ENCODE measurements around the gene PLXNA4.

The PLXNA4 gene

DNA sequence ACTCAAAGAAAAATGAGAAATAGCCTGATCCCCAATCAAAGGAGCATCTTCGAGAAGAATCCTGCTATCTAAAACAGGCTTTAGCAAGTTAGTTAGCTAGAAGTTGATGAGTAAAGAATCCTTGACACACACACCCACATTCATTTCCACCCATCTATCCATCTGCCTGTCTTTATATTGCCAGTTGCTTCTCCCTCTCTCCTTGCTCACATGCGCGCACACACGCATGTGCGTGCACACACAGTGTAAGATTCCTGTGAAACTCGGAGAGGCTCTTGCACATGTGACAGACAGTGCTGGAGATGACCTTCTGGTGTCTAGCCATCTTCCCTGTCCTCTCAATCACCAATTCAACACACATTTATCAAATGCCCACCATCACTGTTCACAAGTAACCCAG, 393.3 kb downstream of the PLXNA4 start:
- Histone ChIP-seq H3K14ac (ENCODE audit: low read length) (no peak overlapping the region), H4K12ac (ENCODE audit: low read depth, low read length) (no peak overlapping the region), H3K18ac (ENCODE audit: low read length) (no peak overlapping the region), H3K27me3 (ENCODE audit: insufficient read depth, low read length) (peaks cover 3% of the 10 kb centered on the region), H3K4me2 (ENCODE audit: low read length) (no peak overlapping the region), H2BK12ac (ENCODE audit: low read length) (no peak overlapping the region), H3K4me3 (ENCODE audit: low read depth, low read length) (no peak overlapping the region), H2AFZ (ENCODE audit: insufficient read depth, low read length, poor library complexity) (no peak overlapping the region), H4K91ac (ENCODE audit: low read depth, low read length) (no peak overlapping the region), H3K9me3 (ENCODE audit: insufficient read depth, low read depth, low read length) (peaks cover 14% of the 10 kb centered on the region), H3K27ac (ENCODE audit: low read depth, low read length) (no peak overlapping the region), H3K4me1 (ENCODE audit: control insufficient read depth in 1 of 2, insufficient read depth in 2 of 2, low read length in 2 of 2) (no peaks in the 10 kb centered on the region), H3K36me3 (ENCODE audit: control insufficient read depth in 1 of 2, insufficient read depth in 2 of 2, low read length in 2 of 2) (no peaks in the 10 kb centered on the region), H3K79me2 (ENCODE audit: control insufficient read depth, insufficient read depth, low read length, poor library complexity) (no peaks in the 10 kb centered on the region), H2BK5ac (ENCODE audit: low read depth, low read length, poor library complexity) (no peak overlapping the region), H3K4ac (ENCODE audit: low read depth, low read length) (no peak overlapping the region), H2BK120ac (ENCODE audit: insufficient read depth, low read length, poor library complexity) (no peak overlapping the region), H3K23ac (ENCODE audit: low read length) (no peak overlapping the region), H3K9ac (ENCODE audit: low read length) (no peak overlapping the region), H3K79me1 (ENCODE audit: low read length) (no peaks in the 10 kb centered on the region), H2AK5ac (ENCODE audit: low read length) (no peak overlapping the region), H4K8ac (ENCODE audit: low read depth, low read length) (no peak overlapping the region)
- no CpG with 5 or more reads among the region's 6 CpGs for WGBS (ENCODE audit: extremely low coverage, insufficient coverage, insufficient read length)
- no peak for DNase-seq

DNA sequence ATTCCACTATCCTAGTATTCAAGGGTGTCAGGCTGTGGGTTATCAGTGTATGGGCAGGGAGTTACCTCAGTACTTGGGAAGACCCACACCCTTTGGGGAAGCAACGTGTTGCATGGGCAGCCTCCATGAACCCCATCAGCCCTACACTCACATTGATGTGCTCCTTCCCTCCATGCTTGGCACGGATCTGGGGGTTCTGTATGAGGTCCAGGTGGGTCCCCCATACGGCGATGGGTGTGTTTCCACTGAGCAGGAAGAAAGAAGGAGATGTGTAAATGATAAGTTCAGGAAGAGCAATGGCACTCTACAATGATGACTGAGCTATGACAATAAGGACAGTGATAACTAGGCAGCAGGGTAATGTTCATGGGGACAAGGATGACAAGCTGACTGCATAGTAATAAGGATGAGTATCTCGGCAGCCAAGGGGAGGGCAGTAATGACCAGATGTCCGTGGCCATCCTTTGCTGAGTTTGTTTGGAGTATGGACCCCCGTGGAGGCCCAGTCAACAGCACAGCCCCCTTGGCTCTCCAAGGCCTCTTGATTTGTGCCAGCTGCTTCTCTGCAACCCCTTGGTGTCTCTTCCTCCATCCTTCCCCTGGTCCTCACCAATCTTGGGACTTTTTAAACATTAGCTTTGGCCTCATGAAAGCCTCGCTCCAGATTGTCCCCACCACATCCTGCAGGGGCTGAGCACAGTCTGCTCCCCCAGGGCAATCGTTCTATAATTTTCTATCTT, 394.2 kb downstream of the PLXNA4 start:
- Histone ChIP-seq H3K9me3 (ENCODE audit: insufficient read depth, low read depth, low read length) (peaks cover 10% of the 10 kb centered on the region), H2BK5ac (ENCODE audit: low read depth, low read length, poor library complexity) (no peak overlapping the region), H3K4me3 (ENCODE audit: low read depth, low read length) (no peak overlapping the region), H3K4ac (ENCODE audit: low read depth, low read length) (no peak overlapping the region), H2AFZ (ENCODE audit: insufficient read depth, low read length, poor library complexity) (no peak overlapping the region), H3K79me2 (ENCODE audit: control insufficient read depth, insufficient read depth, low read length, poor library complexity) (no peaks in the 10 kb centered on the region), H4K91ac (ENCODE audit: low read depth, low read length) (no peak overlapping the region), H3K79me1 (ENCODE audit: low read length) (no peaks in the 10 kb centered on the region), H3K4me1 (ENCODE audit: control insufficient read depth in 1 of 2, insufficient read depth in 2 of 2, low read length in 2 of 2) (no peaks in the 10 kb centered on the region), H3K36me3 (ENCODE audit: control insufficient read depth in 1 of 2, insufficient read depth in 2 of 2, low read length in 2 of 2) (no peaks in the 10 kb centered on the region), H4K8ac (ENCODE audit: low read depth, low read length) (no peak overlapping the region), H3K27ac (ENCODE audit: low read depth, low read length) (no peak overlapping the region), H3K4me2 (ENCODE audit: low read length) (no peak overlapping the region), H2BK120ac (ENCODE audit: insufficient read depth, low read length, poor library complexity) (no peak overlapping the region), H3K27me3 (ENCODE audit: insufficient read depth, low read length) (peaks cover 3% of the 10 kb centered on the region), H4K12ac (ENCODE audit: low read depth, low read length) (no peak overlapping the region), H3K9ac (ENCODE audit: low read length) (no peak overlapping the region), H3K14ac (ENCODE audit: low read length) (no peak overlapping the region), H3K23ac (ENCODE audit: low read length) (no peak overlapping the region), H2AK5ac (ENCODE audit: low read length) (no peak overlapping the region), H2BK12ac (ENCODE audit: low read length) (no peak overlapping the region), H3K18ac (ENCODE audit: low read length) (no peak overlapping the region)
- no CpG with 5 or more reads among the region's 9 CpGs for WGBS (ENCODE audit: extremely low coverage, insufficient coverage, insufficient read length)
- DNase-seq = no peak

DNA sequence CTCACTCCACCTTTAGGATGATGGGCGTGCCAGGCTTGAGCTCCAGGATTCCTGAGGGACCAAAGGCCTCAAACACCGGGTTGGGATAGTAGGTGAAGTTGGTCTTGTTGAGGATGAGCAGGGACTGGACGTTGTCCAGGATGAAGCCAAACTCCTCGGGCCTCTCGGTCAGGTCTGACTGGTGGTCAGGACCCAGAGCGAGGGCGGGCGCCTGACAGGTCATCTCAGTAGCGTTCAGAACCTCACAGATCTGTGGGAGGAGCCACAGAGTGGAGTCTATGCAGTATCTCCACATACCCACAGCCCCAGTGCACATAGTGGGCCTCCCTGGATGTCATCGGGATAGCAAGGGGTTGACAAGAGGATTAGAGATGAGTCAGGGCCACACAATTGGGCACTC, 394.9 kb downstream of the PLXNA4 start:
- Histone ChIP-seq H3K9me3 (ENCODE audit: insufficient read depth, low read depth, low read length) (peaks cover 15% of the 10 kb centered on the region), H3K79me2 (ENCODE audit: control insufficient read depth, insufficient read depth, low read length, poor library complexity) (no peaks in the 10 kb centered on the region), H3K4me2 (ENCODE audit: low read length) (no peak overlapping the region), H4K91ac (ENCODE audit: low read depth, low read length) (no peak overlapping the region), H3K9ac (ENCODE audit: low read length) (no peak overlapping the region), H4K8ac (ENCODE audit: low read depth, low read length) (no peak overlapping the region), H2AK5ac (ENCODE audit: low read length) (no peak overlapping the region), H3K36me3 (ENCODE audit: control insufficient read depth in 1 of 2, insufficient read depth in 2 of 2, low read length in 2 of 2) (no peaks in the 10 kb centered on the region), H3K27ac (ENCODE audit: low read depth, low read length) (no peak overlapping the region), H3K23ac (ENCODE audit: low read length) (no peak overlapping the region), H3K79me1 (ENCODE audit: low read length) (no peaks in the 10 kb centered on the region), H3K4me1 (ENCODE audit: control insufficient read depth in 1 of 2, insufficient read depth in 2 of 2, low read length in 2 of 2) (no peaks in the 10 kb centered on the region), H3K14ac (ENCODE audit: low read length) (no peak overlapping the region), H3K18ac (ENCODE audit: low read length) (no peak overlapping the region), H2BK120ac (ENCODE audit: insufficient read depth, low read length, poor library complexity) (no peak overlapping the region), H4K12ac (ENCODE audit: low read depth, low read length) (no peak overlapping the region), H3K4ac (ENCODE audit: low read depth, low read length) (no peak overlapping the region), H3K27me3 (ENCODE audit: insufficient read depth, low read length) (peaks cover 3% of the 10 kb centered on the region), H2AFZ (ENCODE audit: insufficient read depth, low read length, poor library complexity) (no peak overlapping the region), H2BK12ac (ENCODE audit: low read length) (no peak overlapping the region), H3K4me3 (ENCODE audit: low read depth, low read length) (no peak overlapping the region), H2BK5ac (ENCODE audit: low read depth, low read length, poor library complexity) (no peak overlapping the region)
- WGBS (ENCODE audit: extremely low coverage, insufficient coverage, insufficient read length) = no CpG with 5 or more reads among the region's 10 CpGs
- no peak for DNase-seq

DNA sequence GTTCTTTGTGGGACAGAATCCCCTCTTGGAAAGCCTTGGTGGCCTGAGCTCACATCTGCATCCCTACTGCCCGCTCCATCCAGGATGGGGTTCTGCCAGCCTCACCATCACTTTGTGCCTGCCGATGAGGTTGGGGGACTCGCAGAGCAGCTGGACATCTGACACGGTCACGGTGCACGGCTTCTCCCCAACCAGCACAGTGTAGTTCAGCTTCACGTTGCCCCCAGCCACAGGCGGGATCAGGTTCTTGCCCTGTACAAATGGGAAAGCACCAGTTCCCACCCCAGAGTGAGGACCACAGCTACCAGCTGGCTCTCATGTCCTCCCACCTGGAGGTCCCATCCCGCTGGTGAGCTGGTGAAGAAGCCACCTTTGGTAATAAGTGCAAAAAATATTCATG, 395.8 kb downstream of the PLXNA4 start:
- Histone ChIP-seq H4K12ac (ENCODE audit: low read depth, low read length) (no peak overlapping the region), H3K4me3 (ENCODE audit: low read depth, low read length) (peak overlapping the region; percentile 26), H2AK5ac (ENCODE audit: low read length) (no peak overlapping the region), H4K8ac (ENCODE audit: low read depth, low read length) (no peak overlapping the region), H3K79me1 (ENCODE audit: low read length) (no peaks in the 10 kb centered on the region), H3K23ac (ENCODE audit: low read length) (peak overlapping the region; percentile 28), H3K18ac (ENCODE audit: low read length) (no peak overlapping the region), H2BK12ac (ENCODE audit: low read length) (no peak overlapping the region), H3K27ac (ENCODE audit: low read depth, low read length) (no peak overlapping the region), H3K4ac (ENCODE audit: low read depth, low read length) (no peak overlapping the region), H3K27me3 (ENCODE audit: insufficient read depth, low read length) (peaks cover 3% of the 10 kb centered on the region), H3K9me3 (ENCODE audit: insufficient read depth, low read depth, low read length) (peaks cover 10% of the 10 kb centered on the region), H2BK5ac (ENCODE audit: low read depth, low read length, poor library complexity) (no peak overlapping the region), H4K91ac (ENCODE audit: low read depth, low read length) (no peak overlapping the region), H3K14ac (ENCODE audit: low read length) (no peak overlapping the region), H3K9ac (ENCODE audit: low read length) (no peak overlapping the region), H3K4me1 (ENCODE audit: control insufficient read depth in 1 of 2, insufficient read depth in 2 of 2, low read length in 2 of 2) (no peaks in the 10 kb centered on the region), H3K4me2 (ENCODE audit: low read length) (no peak overlapping the region), H2BK120ac (ENCODE audit: insufficient read depth, low read length, poor library complexity) (no peak overlapping the region), H2AFZ (ENCODE audit: insufficient read depth, low read length, poor library complexity) (no peak overlapping the region), H3K79me2 (ENCODE audit: control insufficient read depth, insufficient read depth, low read length, poor library complexity) (no peaks in the 10 kb centered on the region), H3K36me3 (ENCODE audit: control insufficient read depth in 1 of 2, insufficient read depth in 2 of 2, low read length in 2 of 2) (no peaks in the 10 kb centered on the region)
- WGBS (ENCODE audit: extremely low coverage, insufficient coverage, insufficient read length) = no CpG with 5 or more reads among the region's 9 CpGs
- no peak for DNase-seq

All from trophoblast cell (in vitro differentiated cells and primary cell).